ENCODE measurements around the gene SCFD2. TPM values are rescaled to one million over a fixed set of nuclear protein-coding genes. Genes with fewer than 3 reads are reported as not detected.
A peak's percentile ranks its signal among the peaks of the same experiment; 100 is the strongest.
"Not testable (repeated sequence)": the region's sequence is repeated elsewhere in the genome, so short reads cannot be mapped to it uniquely, and the experiment has no call there.

Gene SCFD2
- total RNA-seq, result 10.7 to 30.5 TPM (median 10.8 TPM) in 3 replicates
- long read RNA-seq, partial matches to known transcripts, result 1 of 2 reads
- long read RNA-seq, other reads (novel, unspliced or antisense), result 1 of 2 reads

DNA sequence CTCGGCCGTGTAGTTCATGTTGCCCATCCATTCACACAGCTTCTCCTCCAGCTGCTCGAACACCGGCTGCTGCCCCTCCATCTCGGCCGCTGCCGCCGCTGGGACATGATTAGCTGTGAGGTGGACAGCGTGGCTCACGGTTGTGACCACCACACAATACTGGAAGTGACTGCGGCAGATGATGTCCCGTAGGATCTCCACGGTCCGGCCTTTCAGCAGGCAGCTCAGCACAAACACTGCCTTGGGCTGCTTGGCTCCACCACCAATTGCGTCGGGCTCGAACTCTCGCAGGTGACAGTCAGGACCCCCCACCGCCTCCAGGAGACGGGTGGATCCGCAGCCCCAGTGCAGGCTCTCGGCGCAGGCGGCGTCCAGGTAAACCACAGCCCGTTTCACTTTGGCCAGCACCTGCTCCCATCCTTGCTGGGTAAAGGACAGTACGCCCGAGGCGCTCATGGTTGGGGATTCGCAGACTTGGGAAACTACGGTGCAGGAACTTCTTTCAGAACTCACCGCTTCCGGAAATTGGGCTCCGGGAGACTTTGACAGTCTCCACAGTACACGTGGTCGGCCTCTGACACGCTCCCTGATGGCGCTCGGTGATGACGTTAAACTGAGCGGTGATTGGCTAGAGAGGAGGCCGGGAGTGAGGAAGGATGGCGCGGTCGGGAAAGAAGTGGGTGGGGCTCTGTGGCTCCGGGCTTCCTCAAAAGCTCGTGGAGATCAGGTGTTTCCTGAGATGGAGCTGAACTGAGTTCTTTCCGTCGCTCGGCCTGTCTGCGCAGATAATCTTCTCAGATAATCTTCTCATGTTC, at the start of gene SCFD2:
SCFD2 (minus strand) TSS at position 576 of the 815 bp plus-strand sequence.
- TF ChIP-seq, protein P1, sequence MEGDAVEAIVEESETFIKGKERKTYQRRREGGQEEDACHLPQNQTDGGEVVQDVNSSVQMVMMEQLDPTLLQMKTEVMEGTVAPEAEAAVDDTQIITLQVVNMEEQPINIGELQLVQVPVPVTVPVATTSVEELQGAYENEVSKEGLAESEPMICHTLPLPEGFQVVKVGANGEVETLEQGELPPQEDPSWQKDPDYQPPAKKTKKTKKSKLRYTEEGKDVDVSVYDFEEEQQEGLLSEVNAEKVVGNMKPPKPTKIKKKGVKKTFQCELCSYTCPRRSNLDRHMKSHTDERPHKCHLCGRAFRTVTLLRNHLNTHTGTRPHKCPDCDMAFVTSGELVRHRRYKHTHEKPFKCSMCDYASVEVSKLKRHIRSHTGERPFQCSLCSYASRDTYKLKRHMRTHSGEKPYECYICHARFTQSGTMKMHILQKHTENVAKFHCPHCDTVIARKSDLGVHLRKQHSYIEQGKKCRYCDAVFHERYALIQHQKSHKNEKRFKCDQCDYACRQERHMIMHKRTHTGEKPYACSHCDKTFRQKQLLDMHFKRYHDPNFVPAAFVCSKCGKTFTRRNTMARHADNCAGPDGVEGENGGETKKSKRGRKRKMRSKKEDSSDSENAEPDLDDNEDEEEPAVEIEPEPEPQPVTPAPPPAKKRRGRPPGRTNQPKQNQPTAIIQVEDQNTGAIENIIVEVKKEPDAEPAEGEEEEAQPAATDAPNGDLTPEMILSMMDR (IDR thresholded peaks at IDR 0.05), result no peak
- Mint-ChIP-seq H3K36me3 (ENCODE audit: low read depth) (peaks cover 3% of the 10 kb centered on the region), H3K4me3 (ENCODE audit: unreplicated experiment) (peak within 1 kb of the TSS; percentile 91), H3K27me3 (ENCODE audit: low read depth) (peaks cover 13% of the 10 kb centered on the region), H3K9me3 (ENCODE audit: low read depth) (no peaks in the 10 kb centered on the region), H3K27ac (ENCODE audit: unreplicated experiment) (peak within 1 kb of the TSS; percentile 92), H3K4me1 (ENCODE audit: low read depth) (peaks cover 46% of the 10 kb centered on the region)
- peak; percentile 98 for DNase-seq (ENCODE audit: low spot score)

DNA sequence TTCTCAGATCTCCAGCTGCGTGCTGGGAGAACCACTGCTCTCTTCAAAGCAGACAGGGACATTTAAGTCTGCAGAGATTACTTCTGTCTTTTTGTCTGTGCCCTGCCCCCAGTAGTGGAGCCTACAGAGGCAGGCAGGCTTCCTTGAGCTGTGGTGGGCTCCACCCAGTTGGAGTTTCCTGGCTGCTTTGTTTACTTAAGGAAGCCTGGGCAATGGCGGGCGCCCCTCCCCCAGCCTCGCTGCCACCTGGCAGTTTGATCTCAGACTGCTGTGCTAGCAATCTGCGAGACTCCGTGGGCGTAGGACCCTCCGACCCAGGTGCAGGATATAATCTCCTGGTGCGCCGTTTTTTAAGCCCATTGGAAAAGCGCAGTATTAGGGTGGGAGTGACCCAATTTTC, 43.6 kb upstream of the SCFD2 start:
- DNase-seq (ENCODE audit: low spot score); H3K27ac Mint-ChIP-seq (ENCODE audit: unreplicated experiment); H3K4me3 Mint-ChIP-seq (ENCODE audit: unreplicated experiment); H3K27me3 Mint-ChIP-seq (ENCODE audit: low read depth); H3K9me3 Mint-ChIP-seq (ENCODE audit: low read depth): not testable (repeated sequence)
- H3K4me1 Mint-ChIP-seq (ENCODE audit: low read depth), result peaks cover 19% of the 10 kb centered on the region
- H3K36me3 Mint-ChIP-seq (ENCODE audit: low read depth), result peaks cover 25% of the 10 kb centered on the region

DNA sequence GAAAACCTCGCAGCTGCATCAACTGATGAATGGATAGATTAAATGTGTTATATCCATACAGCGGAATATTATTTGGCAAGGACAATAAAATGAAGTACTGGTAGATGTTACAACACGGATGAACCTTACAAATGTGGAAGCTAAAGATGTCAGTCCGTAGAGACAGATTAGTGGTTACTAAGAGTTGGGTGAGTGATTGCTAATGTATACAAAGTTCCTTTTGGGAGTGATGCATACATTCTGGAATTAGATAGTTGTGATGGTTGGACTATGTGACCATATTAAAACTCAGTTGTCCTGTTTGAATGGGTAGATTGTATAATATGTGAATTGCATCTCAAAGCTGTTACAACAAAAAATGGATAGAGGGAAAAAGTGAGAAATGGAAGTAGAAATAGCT, 14.4 kb upstream of the SCFD2 start:
- DNase-seq (ENCODE audit: low spot score), result no peak

DNA sequence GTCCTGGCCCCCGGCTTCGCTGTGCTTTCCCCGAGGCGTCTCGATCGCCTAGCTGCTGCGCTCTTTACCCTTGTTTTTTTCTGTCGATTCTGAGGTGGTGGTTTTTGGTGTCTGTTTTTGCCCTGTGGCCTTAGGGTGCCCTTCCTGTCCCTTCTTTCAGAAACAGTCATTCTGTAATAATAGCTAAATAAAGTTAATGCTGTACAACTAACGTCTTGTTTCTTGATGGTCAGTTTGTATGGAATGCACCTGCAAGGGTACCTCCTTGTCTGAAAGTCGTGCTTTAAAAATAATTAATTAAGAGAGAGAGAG, 12.3 kb upstream of the SCFD2 start:
- H3K9me3 Mint-ChIP-seq (ENCODE audit: low read depth), result no peaks in the 10 kb centered on the region
- TF ChIP-seq, protein P1 (IDR thresholded peaks at IDR 0.05), result no peak
- peak overlapping the region; percentile 98 for H3K4me3 Mint-ChIP-seq (ENCODE audit: unreplicated experiment)
- H3K27me3 Mint-ChIP-seq (ENCODE audit: low read depth), result no peaks in the 10 kb centered on the region
- peak overlapping the region; percentile 88 for H3K27ac Mint-ChIP-seq (ENCODE audit: unreplicated experiment)
- no peak for DNase-seq (ENCODE audit: low spot score)
- peaks cover 2% of the 10 kb centered on the region for H3K36me3 Mint-ChIP-seq (ENCODE audit: low read depth)
- H3K4me1 Mint-ChIP-seq (ENCODE audit: low read depth), result peaks cover 36% of the 10 kb centered on the region

More for the DNA sequence above, 14.4 kb upstream of the SCFD2 start:
- TF ChIP-seq, protein P1 (IDR thresholded peaks at IDR 0.05), result no peak
- Mint-ChIP-seq H3K27me3 (ENCODE audit: low read depth) (no peaks in the 10 kb centered on the region), H3K27ac (ENCODE audit: unreplicated experiment) (no peak overlapping the region), H3K9me3 (ENCODE audit: low read depth) (no peaks in the 10 kb centered on the region), H3K36me3 (ENCODE audit: low read depth) (peaks cover 6% of the 10 kb centered on the region), H3K4me1 (ENCODE audit: low read depth) (peaks cover 36% of the 10 kb centered on the region), H3K4me3 (ENCODE audit: unreplicated experiment) (no peak overlapping the region)

DNA sequence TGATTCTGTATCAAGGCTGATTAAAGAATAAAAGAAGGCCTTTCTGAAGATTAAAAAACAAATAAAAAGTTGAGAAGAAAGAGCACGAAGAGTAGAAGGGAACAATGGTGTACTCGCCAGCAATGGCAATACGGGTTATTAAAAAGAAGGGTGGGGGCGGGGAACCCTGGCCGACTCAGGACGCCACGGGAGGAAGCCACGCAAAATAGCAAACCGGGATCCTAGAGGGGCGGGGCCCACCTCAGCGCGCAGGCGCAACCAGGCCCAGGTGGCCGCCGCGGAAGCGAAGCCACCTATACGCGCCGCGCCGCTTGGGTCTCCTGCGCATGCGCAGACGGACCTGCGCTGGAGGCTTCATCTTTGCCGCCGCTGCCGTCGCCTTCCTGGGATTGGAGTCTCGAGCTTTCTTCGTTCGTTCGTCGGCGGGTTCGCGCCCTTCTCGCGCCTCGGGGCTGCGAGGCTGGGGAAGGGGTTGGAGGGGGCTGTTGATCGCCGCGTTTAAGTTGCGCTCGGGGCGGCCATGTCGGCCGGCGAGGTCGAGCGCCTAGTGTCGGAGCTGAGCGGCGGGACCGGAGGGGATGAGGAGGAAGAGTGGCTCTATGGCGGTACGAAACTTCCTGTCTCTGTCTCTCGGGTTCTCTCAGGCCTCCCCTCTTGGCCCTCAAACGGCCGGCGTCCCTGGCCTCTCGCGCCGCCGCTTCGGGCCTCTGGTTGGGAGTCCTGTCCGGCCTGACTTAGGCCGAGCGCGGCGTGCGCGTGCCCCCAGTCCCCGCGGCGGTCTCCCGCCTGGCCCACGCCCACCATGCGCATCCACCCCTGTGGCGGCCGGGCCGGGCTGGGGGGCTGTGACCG, 11.7 kb upstream of the SCFD2 start, which contains the start of gene FIP1L1:
FIP1L1 (plus strand) TSS at position 323 of the 852 bp plus-strand sequence; CDS start at position 521, 198 bp downstream.
- TF ChIP-seq, protein P1 (IDR thresholded peaks at IDR 0.05), result peak; percentile 23
- peaks cover 36% of the 10 kb centered on the region for H3K4me1 Mint-ChIP-seq (ENCODE audit: low read depth)
- no peaks in the 10 kb centered on the region for H3K27me3 Mint-ChIP-seq (ENCODE audit: low read depth)
- H3K4me3 Mint-ChIP-seq (ENCODE audit: unreplicated experiment), result peak within 1 kb of the TSS; percentile 98
- H3K27ac Mint-ChIP-seq (ENCODE audit: unreplicated experiment), result peak within 1 kb of the TSS; percentile 96
- peak; percentile 94 for DNase-seq (ENCODE audit: low spot score)
- no peaks in the 10 kb centered on the region for H3K9me3 Mint-ChIP-seq (ENCODE audit: low read depth)
- peaks cover 2% of the 10 kb centered on the region for H3K36me3 Mint-ChIP-seq (ENCODE audit: low read depth)
